Memory B cell (primary cell): Measurements from ENCODE around the gene PIK3C3.

Experiments
- ATAC-seq: fragments of 150-1000 bp; cut with Tn5 transposase; 2 replicates; pipeline ENCODE4 v1.10.0; 2021; ENCODE audit warnings: low read depth, mild to moderate bottlenecking, moderate library complexity
- DNase-seq, 2 donors: peaks; one replicate each; pipeline ENCODE4 v3.0.0; 2022; ENCODE audit warnings: low spot score in 2 of 2
- H3K27ac Mint-ChIP-seq: one replicate; pipeline ENCODE4 v1.8.0; 2022; ENCODE audit warnings: mild to moderate bottlenecking, moderate library complexity, mixed read lengths
- H3K27me3 Mint-ChIP-seq: one replicate; pipeline ENCODE4 v1.8.0; 2022; ENCODE audit warnings: mixed read lengths
- H3K36me3 Mint-ChIP-seq: one replicate; pipeline ENCODE4 v1.8.0; 2022; ENCODE audit warnings: mild to moderate bottlenecking, mixed read lengths
- H3K4me1 Mint-ChIP-seq: one replicate; pipeline ENCODE4 v1.8.0; 2022; ENCODE audit warnings: mixed read lengths
- H3K4me3 Mint-ChIP-seq: one replicate; pipeline ENCODE4 v1.8.0; 2022; ENCODE audit warnings: mild to moderate bottlenecking, moderate library complexity, mixed read lengths
- H3K9me3 Mint-ChIP-seq: one replicate; pipeline ENCODE4 v1.8.0; 2022; ENCODE audit warnings: mixed read lengths

The PIK3C3 gene

GRCh38 chr18:41954827-41955613 lies at the start of gene PIK3C3:
PIK3C3 (plus strand) TSS chr18:41955234; CDS start chr18:41955292, 58 bp downstream.
- peak; percentile 90 to 95 for DNase-seq
- peak; percentile 94 for ATAC-seq
- peaks cover 8% of the 10 kb centered on the region for H3K36me3 Mint-ChIP-seq
- peak within 1 kb of the TSS; percentile 99 for H3K27ac Mint-ChIP-seq
- peaks cover 21% of the 10 kb centered on the region for H3K4me1 Mint-ChIP-seq
- peak within 1 kb of the TSS; percentile 100 for H3K4me3 Mint-ChIP-seq
- H3K9me3 Mint-ChIP-seq, result no peaks in the 10 kb centered on the region
- H3K27me3 Mint-ChIP-seq, result peaks cover 1% of the 10 kb centered on the region

- no peaks in the 10 kb centered on the region for H3K9me3 Mint-ChIP-seq
- H3K27ac Mint-ChIP-seq, result no peak overlapping the region
- H3K27me3 Mint-ChIP-seq, result peaks cover 3% of the 10 kb centered on the region
- H3K36me3 Mint-ChIP-seq, result no peaks in the 10 kb centered on the region
- no peak for ATAC-seq
- no peaks in the 10 kb centered on the region for H3K4me1 Mint-ChIP-seq
- no peak for DNase-seq
- H3K4me3 Mint-ChIP-seq, result no peak overlapping the region
Observed at GRCh38 chr18:41905786-41906527, 49.1 kb upstream of the PIK3C3 start.

- H3K27me3 Mint-ChIP-seq, result peaks cover 3% of the 10 kb centered on the region
- DNase-seq (peak in 1 of 2 donors; percentile 28), ATAC-seq (peak; percentile 52)
- no peak overlapping the region for H3K27ac Mint-ChIP-seq
- H3K36me3 Mint-ChIP-seq, result no peaks in the 10 kb centered on the region
- no peak overlapping the region for H3K4me3 Mint-ChIP-seq
- no peaks in the 10 kb centered on the region for H3K9me3 Mint-ChIP-seq
- H3K4me1 Mint-ChIP-seq, result no peaks in the 10 kb centered on the region
Observed at GRCh38 chr18:41906528-41907146, 48.4 kb upstream of the PIK3C3 start.

- Mint-ChIP-seq H3K36me3 (no peaks in the 10 kb centered on the region), H3K27me3 (peaks cover 5% of the 10 kb centered on the region), H3K27ac (no peak overlapping the region), H3K4me1 (no peaks in the 10 kb centered on the region), H3K4me3 (no peak overlapping the region), H3K9me3 (no peaks in the 10 kb centered on the region)
- DNase-seq, result no peak
- ATAC-seq, result no peak
Observed at GRCh38 chr18:41917181-41917580, 37.9 kb upstream of the PIK3C3 start.

- Mint-ChIP-seq H3K4me3 (no peak overlapping the region), H3K9me3 (no peaks in the 10 kb centered on the region), H3K4me1 (no peaks in the 10 kb centered on the region), H3K27me3 (peaks cover 3% of the 10 kb centered on the region), H3K36me3 (no peaks in the 10 kb centered on the region), H3K27ac (no peak overlapping the region)
- DNase-seq (no peak), ATAC-seq (no peak)
Observed at GRCh38 chr18:41921770-41922169, 33.3 kb upstream of the PIK3C3 start.

GRCh38 chr18:41922176-41922575 lies 32.9 kb upstream of the PIK3C3 start:
- Mint-ChIP-seq H3K4me1 (no peaks in the 10 kb centered on the region), H3K36me3 (no peaks in the 10 kb centered on the region), H3K27me3 (peaks cover 3% of the 10 kb centered on the region), H3K4me3 (no peak overlapping the region), H3K27ac (no peak overlapping the region), H3K9me3 (no peaks in the 10 kb centered on the region)
- DNase-seq (no peak), ATAC-seq (no peak)

GRCh38 chr18:41922841-41923240 lies 32.2 kb upstream of the PIK3C3 start:
- no peaks in the 10 kb centered on the region for H3K9me3 Mint-ChIP-seq
- H3K36me3 Mint-ChIP-seq, result no peaks in the 10 kb centered on the region
- no peak overlapping the region for H3K27ac Mint-ChIP-seq
- H3K4me3 Mint-ChIP-seq, result no peak overlapping the region
- DNase-seq (no peak), ATAC-seq (no peak)
- H3K4me1 Mint-ChIP-seq, result no peaks in the 10 kb centered on the region
- peaks cover 3% of the 10 kb centered on the region for H3K27me3 Mint-ChIP-seq

GRCh38 chr18:41923446-41923845 lies 31.6 kb upstream of the PIK3C3 start:
- no peaks in the 10 kb centered on the region for H3K36me3 Mint-ChIP-seq
- DNase-seq (no peak), ATAC-seq (no peak)
- H3K27me3 Mint-ChIP-seq, result peaks cover 3% of the 10 kb centered on the region
- H3K27ac Mint-ChIP-seq, result no peak overlapping the region
- H3K4me1 Mint-ChIP-seq, result peaks cover under 1% of the 10 kb centered on the region
- H3K9me3 Mint-ChIP-seq, result no peaks in the 10 kb centered on the region
- H3K4me3 Mint-ChIP-seq, result no peak overlapping the region

GRCh38 chr18:41928581-41928980 lies 26.5 kb upstream of the PIK3C3 start:
- Mint-ChIP-seq H3K36me3 (no peaks in the 10 kb centered on the region), H3K4me1 (peaks cover 2% of the 10 kb centered on the region), H3K4me3 (no peak overlapping the region), H3K27me3 (peaks cover 2% of the 10 kb centered on the region), H3K27ac (no peak overlapping the region), H3K9me3 (peaks cover 2% of the 10 kb centered on the region)
- DNase-seq (no peak), ATAC-seq (no peak)

- Mint-ChIP-seq H3K9me3 (peaks cover 2% of the 10 kb centered on the region), H3K4me1 (peaks cover 6% of the 10 kb centered on the region), H3K36me3 (no peaks in the 10 kb centered on the region), H3K4me3 (no peak overlapping the region), H3K27me3 (peaks cover 2% of the 10 kb centered on the region), H3K27ac (no peak overlapping the region)
- no peak for DNase-seq
- ATAC-seq, result no peak
Observed at GRCh38 chr18:41932899-41933298, 22.1 kb upstream of the PIK3C3 start.

GRCh38 chr18:41933778-41934177 lies 21.3 kb upstream of the PIK3C3 start:
- H3K36me3 Mint-ChIP-seq, result no peaks in the 10 kb centered on the region
- no peak for ATAC-seq
- peaks cover 2% of the 10 kb centered on the region for H3K27me3 Mint-ChIP-seq

GRCh38 chr18:41936471-41937134 lies 18.4 kb upstream of the PIK3C3 start:
- Mint-ChIP-seq H3K27me3 (peaks cover 8% of the 10 kb centered on the region), H3K4me3 (no peak overlapping the region), H3K27ac (no peak overlapping the region), H3K4me1 (peaks cover 4% of the 10 kb centered on the region), H3K9me3 (peaks cover 2% of the 10 kb centered on the region), H3K36me3 (no peaks in the 10 kb centered on the region)
- ATAC-seq (peak; percentile 54), DNase-seq (no peak)

More at GRCh38 chr18:41933778-41934177, 21.3 kb upstream of the PIK3C3 start:
- H3K9me3 Mint-ChIP-seq, result peaks cover 2% of the 10 kb centered on the region
- H3K4me3 Mint-ChIP-seq, result no peak overlapping the region
- no peak overlapping the region for H3K27ac Mint-ChIP-seq
- no peak for DNase-seq
- peaks cover 4% of the 10 kb centered on the region for H3K4me1 Mint-ChIP-seq

- no peaks in the 10 kb centered on the region for H3K36me3 Mint-ChIP-seq
- DNase-seq, result no peak
- H3K4me1 Mint-ChIP-seq, result peaks cover 7% of the 10 kb centered on the region
- no peak for ATAC-seq
- H3K9me3 Mint-ChIP-seq, result no peaks in the 10 kb centered on the region
- no peak overlapping the region for H3K27ac Mint-ChIP-seq
- no peak overlapping the region for H3K4me3 Mint-ChIP-seq
- H3K27me3 Mint-ChIP-seq, result peaks cover 7% of the 10 kb centered on the region
Observed at GRCh38 chr18:41938445-41938844, 16.6 kb upstream of the PIK3C3 start.

- Mint-ChIP-seq H3K27me3 (peaks cover 10% of the 10 kb centered on the region), H3K4me1 (peaks cover 7% of the 10 kb centered on the region), H3K4me3 (no peak overlapping the region), H3K36me3 (no peaks in the 10 kb centered on the region), H3K27ac (no peak overlapping the region), H3K9me3 (no peaks in the 10 kb centered on the region)
- DNase-seq (no peak), ATAC-seq (no peak)
Observed at GRCh38 chr18:41939326-41939725, 15.7 kb upstream of the PIK3C3 start.
